Measurements from ENCODE around the gene KLHDC3.
"Not testable (repeated sequence)": the region's sequence is repeated elsewhere in the genome, so short reads cannot be mapped to it uniquely, and the experiment has no call there.

The KLHDC3 gene

GRCh38 chr6:43029120-43029519 lies 15.1 kb downstream of the KLHDC3 start:
- no peak for ATAC-seq
- no peak for DNase-seq

DNA sequence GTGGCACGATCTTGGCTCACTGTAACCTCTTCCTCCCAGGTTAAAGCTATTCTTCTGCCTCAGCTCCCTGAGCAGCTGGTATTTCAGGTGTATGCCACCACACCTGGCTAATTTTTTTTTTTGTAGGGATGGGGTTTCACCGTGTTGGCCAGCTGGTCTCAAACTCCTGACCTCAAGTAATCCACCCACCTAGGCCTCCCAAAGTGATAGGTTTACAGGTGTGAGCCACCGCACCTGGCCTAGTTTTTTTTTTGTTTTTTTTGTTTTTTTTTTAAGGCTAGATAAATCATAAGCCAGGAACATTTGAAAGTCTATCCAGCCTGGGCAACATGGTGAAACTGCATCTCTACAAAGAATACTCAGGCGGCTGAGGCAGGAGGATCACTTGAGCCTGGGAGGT lies 18.3 kb downstream of the KLHDC3 start:
- ATAC-seq (no peak), DNase-seq (no peak)

GRCh38 chr6:43033496-43034189 lies 19.6 kb downstream of the KLHDC3 start:
- ATAC-seq: no peak
- no peak for DNase-seq

- DNase-seq (no peak), ATAC-seq (no peak)
Observed at GRCh38 chr6:43034190-43034525, 20.1 kb downstream of the KLHDC3 start.

DNA sequence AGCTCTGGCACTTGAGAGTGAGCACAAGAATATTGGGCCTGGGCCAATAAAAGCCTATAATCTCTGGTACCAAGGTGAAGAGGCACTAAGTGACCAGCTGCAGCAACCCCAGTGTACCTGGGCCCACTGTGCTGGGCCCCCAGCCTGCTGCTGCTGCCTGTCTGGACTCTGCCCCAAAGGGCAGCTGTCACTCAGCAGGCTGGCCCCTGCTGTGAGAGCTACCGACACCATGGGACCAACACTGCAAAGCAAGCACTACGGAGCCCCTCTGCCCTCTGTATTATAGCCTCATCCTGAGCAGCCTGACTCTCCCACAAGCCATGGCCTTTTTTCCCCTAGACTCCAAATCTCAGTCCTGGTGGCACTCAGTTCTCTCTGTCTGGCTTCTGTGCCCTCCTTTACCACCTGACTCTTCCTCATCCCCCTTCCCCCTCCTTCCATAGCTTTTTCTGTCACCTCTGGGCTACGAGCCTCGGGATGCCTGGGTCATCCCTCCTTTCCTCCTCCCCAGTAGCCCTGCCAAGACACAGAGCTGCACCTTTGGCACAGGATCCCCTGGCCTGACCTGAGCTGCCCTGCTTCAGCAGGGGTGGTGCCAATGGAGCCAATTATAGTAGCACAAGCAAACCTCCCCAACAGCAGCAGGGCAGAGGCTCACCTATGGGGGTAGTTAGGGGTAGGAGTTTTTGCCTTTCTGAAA lies 21.6 kb downstream of the KLHDC3 start:
- ATAC-seq: no peak
- no peak for DNase-seq

DNA sequence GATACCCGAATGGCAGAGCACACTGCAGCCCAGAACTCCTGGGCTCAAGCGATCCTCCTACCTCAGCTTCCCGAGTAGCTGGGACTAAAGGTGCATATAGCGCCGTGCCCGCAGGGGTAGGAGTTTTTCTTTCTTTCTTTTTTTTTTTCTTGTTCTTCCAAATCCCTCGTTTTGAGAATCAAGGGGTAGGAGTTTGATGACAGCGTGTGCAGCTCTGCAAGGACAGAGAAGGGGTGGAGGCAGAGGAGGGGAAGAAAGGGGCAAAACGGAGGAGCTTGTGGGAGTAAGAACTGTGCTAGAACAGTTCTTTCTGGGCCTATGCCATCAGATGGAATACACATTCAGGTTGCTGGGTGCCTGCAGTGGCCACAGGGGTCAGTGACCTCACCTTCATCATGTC lies 22.7 kb downstream of the KLHDC3 start:
- ATAC-seq (no peak), DNase-seq (no peak)

- ATAC-seq: no peak
- no peak for DNase-seq
Observed at GRCh38 chr6:43037197-43037596, 23.1 kb downstream of the KLHDC3 start.

GRCh38 chr6:43037706-43038105 lies 23.7 kb downstream of the KLHDC3 start:
- no peak for DNase-seq
- peak; percentile 12 for ATAC-seq

GRCh38 chr6:43038727-43039126 lies 24.7 kb downstream of the KLHDC3 start:
- DNase-seq (no peak), ATAC-seq (no peak)

DNA sequence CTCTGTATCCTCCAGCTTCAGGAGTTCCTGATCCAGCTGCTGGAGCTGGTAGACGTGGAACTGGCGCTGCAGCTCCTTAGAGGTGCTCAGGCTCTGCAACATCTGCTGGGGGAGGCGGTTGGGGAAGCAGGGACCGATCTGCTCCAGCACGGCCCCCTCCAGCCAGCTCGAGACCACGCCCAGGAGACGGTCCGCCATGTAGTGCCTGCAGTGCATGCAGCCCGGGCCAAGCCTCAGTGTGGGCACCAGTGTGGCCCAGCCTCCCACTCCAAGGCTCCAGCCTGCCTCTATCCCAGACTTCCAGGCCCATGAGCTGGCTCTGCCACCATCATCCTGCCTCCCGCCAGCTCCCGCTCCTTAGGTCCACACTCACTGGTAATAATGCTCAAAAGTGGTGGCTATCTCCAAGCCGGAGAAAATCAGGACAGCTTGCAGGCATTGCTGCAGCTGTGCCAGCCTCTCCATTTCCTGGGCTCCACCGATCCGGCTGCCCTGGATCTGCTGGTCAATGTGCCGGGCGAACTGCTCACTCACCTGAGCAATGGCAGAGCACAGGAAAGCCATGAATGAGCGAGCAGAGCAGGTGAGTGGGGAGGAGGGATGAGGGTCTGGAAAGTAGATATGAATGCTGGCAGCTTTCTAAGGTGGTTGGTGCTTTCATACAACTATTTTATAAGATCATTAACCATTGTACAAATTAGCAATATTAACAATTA lies 26.7 kb downstream of the KLHDC3 start:
- ATAC-seq (no peak), DNase-seq (no peak)

DNA sequence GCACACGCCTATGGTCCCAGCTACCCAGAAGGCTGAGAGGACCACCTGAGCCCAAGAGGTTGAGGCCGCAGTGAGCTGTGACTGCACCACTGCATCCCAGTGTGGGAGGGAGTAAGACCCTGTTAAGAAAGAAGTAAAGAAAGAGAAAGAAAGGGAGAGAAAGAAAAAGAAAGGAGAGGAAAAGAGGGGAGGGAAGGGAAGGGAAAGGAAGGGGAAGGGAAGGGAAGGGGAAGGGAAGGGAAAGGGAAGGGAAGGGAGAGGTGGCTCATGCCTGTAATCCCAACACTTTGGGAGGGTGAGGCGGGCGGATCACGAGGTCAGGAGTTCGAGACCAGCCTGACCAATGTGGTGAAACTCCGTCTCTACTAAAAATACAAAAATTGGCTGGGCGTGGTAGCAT lies 27.4 kb downstream of the KLHDC3 start:
- not testable (repeated sequence) for DNase-seq, ATAC-seq

GRCh38 chr6:43043310-43043709 lies 29.3 kb downstream of the KLHDC3 start:
- DNase-seq: no peak
- no peak for ATAC-seq

- no peak for ATAC-seq
Observed at GRCh38 chr6:43045371-43045930, 31.4 kb downstream of the KLHDC3 start.

GRCh38 chr6:43047998-43048397 lies 33.9 kb downstream of the KLHDC3 start:
- DNase-seq (no peak), ATAC-seq (no peak)

More at GRCh38 chr6:43045371-43045930, 31.4 kb downstream of the KLHDC3 start:
- no peak for DNase-seq

DNA sequence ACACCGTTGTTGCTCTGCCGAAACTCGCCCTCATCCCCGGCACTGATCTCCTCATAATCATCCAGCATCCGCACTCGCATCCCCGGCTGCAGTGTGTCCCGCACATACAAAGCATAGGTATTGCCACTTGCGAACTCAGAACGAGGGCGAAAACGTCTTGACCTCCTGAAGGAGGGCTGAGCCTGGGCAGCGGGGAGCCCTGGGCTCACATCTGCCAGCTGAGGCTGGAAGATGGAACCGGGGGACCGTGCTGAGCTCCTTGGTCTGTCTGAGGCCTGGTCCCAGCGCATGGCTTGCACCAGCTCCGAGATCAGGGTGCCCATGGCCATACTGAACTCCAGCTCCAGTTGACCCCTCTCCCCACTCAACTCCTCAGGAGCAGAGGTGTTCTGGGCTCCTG lies 36.9 kb downstream of the KLHDC3 start:
- no peak for ATAC-seq
- no peak for DNase-seq

DNA sequence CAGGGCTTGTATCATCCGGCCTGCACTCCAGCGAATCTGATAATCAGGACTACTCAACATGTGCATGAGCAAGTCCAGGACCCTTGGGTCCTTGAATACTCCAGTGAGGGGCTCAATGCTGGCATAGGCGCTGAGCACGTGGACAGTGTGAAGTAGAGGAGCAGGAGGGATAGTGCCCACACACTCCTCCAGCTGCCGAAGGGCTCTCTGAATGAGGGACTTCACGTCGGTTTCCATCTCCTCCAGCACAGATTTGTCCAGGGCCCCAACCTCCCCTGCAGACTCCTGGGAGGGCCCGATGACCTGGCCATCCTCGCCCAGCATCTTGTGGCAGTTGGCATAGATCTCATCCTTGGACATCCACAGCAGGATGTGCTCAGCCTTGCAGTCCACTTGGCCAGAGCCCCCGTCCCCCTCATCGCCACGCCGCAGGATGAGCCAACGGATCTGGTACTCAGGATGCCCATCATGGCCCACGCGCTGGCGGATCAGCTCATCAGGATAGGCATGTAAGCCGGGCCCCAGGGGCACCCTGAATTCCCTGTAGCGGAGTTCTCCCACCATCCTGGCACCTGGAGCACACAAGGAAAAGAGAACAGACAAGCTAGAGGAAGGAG lies 38.3 kb downstream of the KLHDC3 start:
- ATAC-seq: no peak
- DNase-seq: no peak

DNA sequence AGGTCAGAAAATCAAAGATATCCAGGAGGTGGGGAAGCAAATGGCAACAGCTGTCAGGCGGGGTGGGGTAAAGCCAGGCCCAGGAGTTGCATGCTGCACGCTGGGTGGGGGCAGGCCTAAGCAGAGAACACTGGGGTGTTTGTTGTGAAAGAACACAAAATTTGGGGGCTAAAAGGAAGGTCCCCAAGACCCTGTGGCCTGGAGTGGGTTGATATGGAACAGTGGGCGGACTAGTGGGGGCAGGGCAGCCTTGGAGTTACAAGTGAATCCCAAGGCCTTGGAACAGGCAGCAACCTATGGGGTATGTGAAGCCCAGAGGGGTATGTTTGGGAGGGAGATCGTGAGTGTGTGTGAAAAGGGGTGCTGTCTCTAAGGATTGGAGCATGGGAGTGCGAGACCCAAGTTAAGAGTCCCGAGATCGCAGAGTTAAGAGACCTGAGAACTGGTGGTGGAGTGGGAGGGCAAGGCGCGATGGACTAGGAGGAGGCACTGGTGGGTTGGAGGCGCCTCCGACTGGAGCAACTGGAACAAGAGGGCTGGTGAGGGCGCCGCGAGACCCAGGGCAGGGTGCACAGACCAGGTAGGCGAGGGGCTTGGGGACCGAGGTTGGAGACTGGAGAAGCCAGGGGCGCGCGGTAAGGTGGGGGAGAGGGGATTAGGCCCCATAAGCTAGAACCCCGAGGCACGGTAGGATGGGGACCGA lies 38.9 kb downstream of the KLHDC3 start:
- peak; percentile 34 for ATAC-seq
- DNase-seq: peak; percentile 14

GRCh38 chr6:43053545-43054205 lies 39.6 kb downstream of the KLHDC3 start, which contains the start of gene CUL7:
TSS of gene CUL7 (minus strand) at chr6:43053851. CDS start at chr6:43052788, 1,063 bp downstream.
- peak; percentile 98 for ATAC-seq
- DNase-seq: peak; percentile 93

GRCh38 chr6:43054206-43054943 lies 40.3 kb downstream of the KLHDC3 start:
- no peak for DNase-seq
- ATAC-seq: no peak

- ATAC-seq: no peak
- no peak for DNase-seq
Observed at GRCh38 chr6:43055966-43056365, 41.9 kb downstream of the KLHDC3 start.

GRCh38 chr6:43058531-43058930 lies 44.5 kb downstream of the KLHDC3 start:
- ATAC-seq (no peak), DNase-seq (no peak)

All from stimulated activated naive CD8-positive, alpha-beta T cell treated with anti-CD3 and anti-CD28 coated beads, Interleukin-15, Interleukin-2, amounts not matched to agents 100 U/mL and 50 U/mL, for 24 hours (primary cell).